ENCODE results near the gene PRKG1. TPM values are rescaled to one million over a fixed set of nuclear protein-coding genes. Genes with fewer than 3 reads are reported as not detected.

Gene PRKG1
- total RNA-seq, 1 donor from 2014 or later = 4.6 TPM

- no peaks in the 10 kb centered on the region for H3K36me3 Mint-ChIP-seq (ENCODE audit: insufficient read depth)
- peaks cover 10% of the 10 kb centered on the region for H3K9me3 Mint-ChIP-seq (ENCODE audit: low read depth)
- H3K4me3 Mint-ChIP-seq (ENCODE audit: low read depth) = no peak overlapping the region
- no peak for TF ChIP-seq CTCF (IDR thresholded peaks at IDR 0.05; ENCODE audit: unreplicated experiment)
- H3K27ac Mint-ChIP-seq = no peak overlapping the region
- DNase-seq (ENCODE audit: low spot score, unreplicated experiment) = no peak
- no peaks in the 10 kb centered on the region for H3K27me3 Mint-ChIP-seq
- H3K4me1 Mint-ChIP-seq (ENCODE audit: low read depth) = peaks cover 4% of the 10 kb centered on the region
Observed at GRCh38 chr10:51789903-51790302, 715.6 kb downstream of the PRKG1 start.

- no peak for DNase-seq (ENCODE audit: low spot score, unreplicated experiment)
- TF ChIP-seq CTCF (IDR thresholded peaks at IDR 0.05; ENCODE audit: unreplicated experiment) = no peak
- no peaks in the 10 kb centered on the region for H3K27me3 Mint-ChIP-seq
- H3K4me3 Mint-ChIP-seq (ENCODE audit: low read depth) = no peak overlapping the region
- H3K9me3 Mint-ChIP-seq (ENCODE audit: low read depth) = peaks cover 10% of the 10 kb centered on the region
- no peaks in the 10 kb centered on the region for H3K36me3 Mint-ChIP-seq (ENCODE audit: insufficient read depth)
- peaks cover 4% of the 10 kb centered on the region for H3K4me1 Mint-ChIP-seq (ENCODE audit: low read depth)
- no peak overlapping the region for H3K27ac Mint-ChIP-seq
Observed at GRCh38 chr10:51792678-51793077, 718.4 kb downstream of the PRKG1 start.

- Mint-ChIP-seq H3K9me3 (ENCODE audit: low read depth) (no peaks in the 10 kb centered on the region), H3K4me3 (ENCODE audit: low read depth) (no peak overlapping the region), H3K27ac (no peak overlapping the region), H3K36me3 (ENCODE audit: insufficient read depth) (no peaks in the 10 kb centered on the region), H3K4me1 (ENCODE audit: low read depth) (peaks cover 6% of the 10 kb centered on the region), H3K27me3 (no peaks in the 10 kb centered on the region)
- TF ChIP-seq CTCF (IDR thresholded peaks at IDR 0.05; ENCODE audit: unreplicated experiment) = no peak
- no peak for DNase-seq (ENCODE audit: low spot score, unreplicated experiment)
Observed at GRCh38 chr10:51800121-51800520, 725.8 kb downstream of the PRKG1 start.

- no peak overlapping the region for H3K27ac Mint-ChIP-seq
- H3K27me3 Mint-ChIP-seq = no peaks in the 10 kb centered on the region
- H3K9me3 Mint-ChIP-seq (ENCODE audit: low read depth) = no peaks in the 10 kb centered on the region
- H3K4me3 Mint-ChIP-seq (ENCODE audit: low read depth) = no peak overlapping the region
- no peaks in the 10 kb centered on the region for H3K36me3 Mint-ChIP-seq (ENCODE audit: insufficient read depth)
- TF ChIP-seq CTCF (IDR thresholded peaks at IDR 0.05; ENCODE audit: unreplicated experiment) = no peak
- DNase-seq (ENCODE audit: low spot score, unreplicated experiment) = no peak
- peaks cover 9% of the 10 kb centered on the region for H3K4me1 Mint-ChIP-seq (ENCODE audit: low read depth)
Observed at GRCh38 chr10:51800725-51801424, 726.6 kb downstream of the PRKG1 start.

GRCh38 chr10:51802030-51802429 is 727.7 kb downstream of the PRKG1 start:
- Mint-ChIP-seq H3K36me3 (ENCODE audit: insufficient read depth) (no peaks in the 10 kb centered on the region), H3K4me1 (ENCODE audit: low read depth) (peaks cover 21% of the 10 kb centered on the region), H3K4me3 (ENCODE audit: low read depth) (no peak overlapping the region), H3K27ac (no peak overlapping the region), H3K9me3 (ENCODE audit: low read depth) (no peaks in the 10 kb centered on the region), H3K27me3 (no peaks in the 10 kb centered on the region)
- no peak for DNase-seq (ENCODE audit: low spot score, unreplicated experiment)
- TF ChIP-seq CTCF (IDR thresholded peaks at IDR 0.05; ENCODE audit: unreplicated experiment) = no peak

Data from progenitor cell of endocrine pancreas (in vitro differentiated cells).